H9 (cell line): ENCODE data around the gene RNF103. TPM values are rescaled to one million over a fixed set of nuclear protein-coding genes. Genes with fewer than 3 reads are reported as not detected.

Experiments
- DNase-seq: peaks from one replicate; pipeline ENCODE4 v3.0.0-alpha.2; 2017
- H2AFZ ChIP-seq: one replicate; pipeline ENCODE4 v1.6.1; 2013; ENCODE audit warnings: mild to moderate bottlenecking, low read length, control low read depth, moderate library complexity
- H2AK5ac ChIP-seq: 2 replicates; pipeline ENCODE4 v1.6.1; 2013; ENCODE audit warnings: low read length, control low read depth, mixed read lengths; ENCODE audit not compliant: insufficient read length
- H2BK120ac ChIP-seq: one replicate; pipeline ENCODE4 v1.6.1; 2013; ENCODE audit warnings: low read depth, mild to moderate bottlenecking, low read length, control low read depth, inconsistent platforms; ENCODE audit not compliant: poor library complexity, severe bottlenecking
- H2BK12ac ChIP-seq: 2 replicates; pipeline ENCODE4 v1.6.1; 2013; ENCODE audit warnings: low read length, control low read depth, mixed read lengths, low read depth; ENCODE audit not compliant: insufficient read length
- H2BK15ac ChIP-seq: 2 replicates; pipeline ENCODE4 v1.6.1; 2013; ENCODE audit warnings: low read depth, low read length, control low read depth
- H2BK20ac ChIP-seq: one replicate; pipeline ENCODE4 v1.6.1; 2013; ENCODE audit warnings: low read depth, mild to moderate bottlenecking, low read length, control low read depth, inconsistent platforms; ENCODE audit not compliant: poor library complexity, severe bottlenecking
- H2BK5ac ChIP-seq: 2 replicates; pipeline ENCODE4 v1.6.1; 2013; ENCODE audit warnings: low read length, control low read depth, mixed read lengths; ENCODE audit not compliant: insufficient read length
- H3K14ac ChIP-seq: 2 replicates; pipeline ENCODE4 v1.6.1; 2013; ENCODE audit warnings: low read length, control low read depth; ENCODE audit not compliant: insufficient read depth
- H3K18ac ChIP-seq: 2 replicates; pipeline ENCODE4 v1.6.1; 2013; ENCODE audit warnings: low read depth, mild to moderate bottlenecking, mixed read lengths, low read length, control low read depth; ENCODE audit not compliant: insufficient read length
- H3K23ac ChIP-seq: 2 replicates; pipeline ENCODE4 v1.6.1; 2013; ENCODE audit warnings: low read length, control low read depth, mixed read lengths, low read depth; ENCODE audit not compliant: insufficient read length
- H3K23me2 ChIP-seq: 2 replicates; pipeline ENCODE4 v1.6.1; 2013; ENCODE audit warnings: low read depth, mild to moderate bottlenecking, mixed read lengths, low read length, control low read depth; ENCODE audit not compliant: insufficient read length, poor library complexity, severe bottlenecking
- H3K27ac ChIP-seq: 2 replicates; pipeline ENCODE4 v1.5.1; 2013; ENCODE audit warnings: low read length, control low read depth, mixed read lengths, low read depth; ENCODE audit not compliant: insufficient read length
- H3K27me3 ChIP-seq: 2 replicates; pipeline ENCODE4 v1.6.1; 2013; ENCODE audit warnings: low read length, control low read depth, inconsistent platforms; ENCODE audit not compliant: insufficient read depth
- H3K4ac ChIP-seq: 2 replicates; pipeline ENCODE4 v1.6.1; 2013; ENCODE audit warnings: low read depth, mild to moderate bottlenecking, control low read depth, inconsistent platforms, low read length, moderate library complexity
- H3K4me1 ChIP-seq: 2 replicates; pipeline ENCODE4 v1.6.1; 2013; ENCODE audit warnings: low read length, control low read depth, inconsistent platforms; ENCODE audit not compliant: insufficient read depth
- H3K4me2 ChIP-seq: 2 replicates; pipeline ENCODE4 v1.6.1; 2013; ENCODE audit warnings: low read length, control low read depth, mixed read lengths; ENCODE audit not compliant: insufficient read length, insufficient read depth
- H3K56ac ChIP-seq: 2 replicates; pipeline ENCODE4 v1.6.1; 2013; ENCODE audit warnings: low read depth, mild to moderate bottlenecking, mixed read lengths, low read length, control low read depth; ENCODE audit not compliant: insufficient read length
- H3K79me1 ChIP-seq: 2 replicates; pipeline ENCODE4 v1.6.1; 2013; ENCODE audit warnings: low read depth, mild to moderate bottlenecking, moderate library complexity, low read length, control low read depth, inconsistent platforms; ENCODE audit not compliant: insufficient read depth, poor library complexity, severe bottlenecking
- H3K79me2 ChIP-seq: 2 replicates; pipeline ENCODE4 v1.6.1; 2013; ENCODE audit warnings: low read length, control low read depth, inconsistent platforms; ENCODE audit not compliant: insufficient read depth
- H3K9ac ChIP-seq: 2 replicates; pipeline ENCODE4 v1.6.1; 2013; ENCODE audit warnings: low read length, control low read depth, mixed read lengths; ENCODE audit not compliant: insufficient read length; ENCODE audit errors: extremely low read depth
- H3K9me3 ChIP-seq: one replicate; pipeline ENCODE4 v1.6.1; 2013; ENCODE audit warnings: low read depth, low read length, inconsistent platforms; ENCODE audit not compliant: control insufficient read depth
- H3T11ph ChIP-seq: one replicate; pipeline ENCODE4 v1.6.1; 2013; ENCODE audit warnings: mild to moderate bottlenecking, low read length, control low read depth, inconsistent platforms
- H4K20me1 ChIP-seq: one replicate; pipeline ENCODE4 v1.6.1; 2013; ENCODE audit not compliant: control insufficient read depth, insufficient read length, insufficient read depth
- H4K5ac ChIP-seq: 2 replicates; pipeline ENCODE4 v1.6.1; 2013; ENCODE audit warnings: low read depth, mild to moderate bottlenecking, mixed read lengths, low read length, control low read depth; ENCODE audit not compliant: insufficient read length
- H4K8ac ChIP-seq: replicated peaks from 2 replicates; pipeline ENCODE4 v1.6.1; 2013; ENCODE audit warnings: low read length, control low read depth, mixed read lengths, low read depth; ENCODE audit not compliant: insufficient read length
- H4K91ac ChIP-seq: 2 replicates; pipeline ENCODE4 v1.6.1; 2013; ENCODE audit warnings: low read depth, mild to moderate bottlenecking, moderate library complexity, mixed read lengths, low read length, control low read depth; ENCODE audit not compliant: insufficient read length
- H3K27ac Mint-ChIP-seq, 3 experiments: 2 replicates in 2 of 3; 3 replicates in 1 of 3; pipeline ENCODE4 v1.8.0; 2020 to 2021; ENCODE audit warnings: mixed read lengths in 3 of 3, mild to moderate bottlenecking in 1 of 3, moderate library complexity in 1 of 3
- H3K27me3 Mint-ChIP-seq: 2 replicates; pipeline ENCODE4 v1.8.0; 2021; ENCODE audit warnings: low read depth, mild to moderate bottlenecking, moderate library complexity, mixed read lengths
- H3K36me3 Mint-ChIP-seq, 3 experiments: 2 replicates in 2 of 3; 3 replicates in 1 of 3; pipeline ENCODE4 v1.8.0; 2020 to 2021; ENCODE audit warnings: low read depth in 3 of 3, mixed read lengths in 3 of 3; ENCODE audit not compliant: insufficient read depth in 1 of 3
- H3K4me1 Mint-ChIP-seq, 2 experiments: 2 replicates each; pipeline ENCODE4 v1.8.0; 2020; ENCODE audit warnings: mixed read lengths in 2 of 2
- H3K4me3 Mint-ChIP-seq, 2 experiments: 2 replicates in 1 of 2; 3 replicates in 1 of 2; pipeline ENCODE4 v1.8.0; 2020 to 2021; ENCODE audit warnings: mild to moderate bottlenecking in 2 of 2, mixed read lengths in 2 of 2, moderate library complexity in 1 of 2
- H3K9me3 Mint-ChIP-seq, 2 experiments: 2 replicates in 1 of 2; 3 replicates in 1 of 2; pipeline ENCODE4 v1.8.0; 2020; ENCODE audit warnings: mild to moderate bottlenecking in 2 of 2, mixed read lengths in 2 of 2, moderate library complexity in 1 of 2
- WGBS: extraction: QIAGEN DNeasy Blood & Tissue Kit; methylation state at CpG from one replicate; pipeline ENCODE4 v1.1.7; 2013; ENCODE audit warnings: missing lambda C conversion rate, low lambda C conversion rate, mixed read lengths; ENCODE audit not compliant: insufficient read length; ENCODE audit errors: extremely low coverage; 5-methylcytosine and 5-hydroxymethylcytosine counted together
- total RNA-seq: library from RNA; stranded (reverse); gene quantifications from 2 replicates; pipeline ENCODE4 v1.2.1, GENCODE V29; 2021
- TF ChIP-seq, protein P1 (sequence below): fragments of 200-600 bp; sonication (generic); conservative IDR thresholded peaks from 3 replicates; pipeline ENCODE4 v1.8.0; 2021; ENCODE audit warnings: antibody characterized with exemption, mild to moderate bottlenecking

Gene RNF103
- total RNA-seq, 1 experiment from 2014 or later = 7.1 TPM

GRCh38 chr2:86672027-86672545 lies 48.4 kb upstream of the RNF103 start:
- Mint-ChIP-seq H3K9me3 (peaks cover 13 to 15% of the 10 kb centered on the region in 2 experiments; a peak in 4 of 5 replicates), H3K27ac (no peak overlapping the region), H3K36me3 (peaks cover 0 to 4% (median 2%) of the 10 kb centered on the region in 3 experiments; a peak in 2 of 7 replicates), H3K4me1 (no peaks in the 10 kb centered on the region), H3K4me3 (no peak overlapping the region), H3K27me3 (peaks cover 4% of the 10 kb centered on the region)
- no peaks in the 10 kb centered on the region for H3K9me3 ChIP-seq
- H3K4me1 ChIP-seq = no peaks in the 10 kb centered on the region
- no peaks in the 10 kb centered on the region for H3K79me2 ChIP-seq
- no peaks in the 10 kb centered on the region for H3K23me2 ChIP-seq
- H2BK120ac ChIP-seq = no peak overlapping the region
- H4K8ac ChIP-seq = no peak overlapping the region
- H3K4me2 ChIP-seq = no peak overlapping the region
- no peaks in the 10 kb centered on the region for H3K27me3 ChIP-seq
- no peak overlapping the region for H2BK12ac ChIP-seq
- no peak overlapping the region for H3T11ph ChIP-seq
- no peak overlapping the region for H3K27ac ChIP-seq
- H4K20me1 ChIP-seq = no peaks in the 10 kb centered on the region
- no peak overlapping the region for H3K14ac ChIP-seq
- no peak overlapping the region for H3K56ac ChIP-seq
- H2AFZ ChIP-seq = no peak overlapping the region
- DNase-seq = no peak
- no peak overlapping the region for H4K5ac ChIP-seq
- H2BK20ac ChIP-seq = no peak overlapping the region
- TF ChIP-seq, protein P1, sequence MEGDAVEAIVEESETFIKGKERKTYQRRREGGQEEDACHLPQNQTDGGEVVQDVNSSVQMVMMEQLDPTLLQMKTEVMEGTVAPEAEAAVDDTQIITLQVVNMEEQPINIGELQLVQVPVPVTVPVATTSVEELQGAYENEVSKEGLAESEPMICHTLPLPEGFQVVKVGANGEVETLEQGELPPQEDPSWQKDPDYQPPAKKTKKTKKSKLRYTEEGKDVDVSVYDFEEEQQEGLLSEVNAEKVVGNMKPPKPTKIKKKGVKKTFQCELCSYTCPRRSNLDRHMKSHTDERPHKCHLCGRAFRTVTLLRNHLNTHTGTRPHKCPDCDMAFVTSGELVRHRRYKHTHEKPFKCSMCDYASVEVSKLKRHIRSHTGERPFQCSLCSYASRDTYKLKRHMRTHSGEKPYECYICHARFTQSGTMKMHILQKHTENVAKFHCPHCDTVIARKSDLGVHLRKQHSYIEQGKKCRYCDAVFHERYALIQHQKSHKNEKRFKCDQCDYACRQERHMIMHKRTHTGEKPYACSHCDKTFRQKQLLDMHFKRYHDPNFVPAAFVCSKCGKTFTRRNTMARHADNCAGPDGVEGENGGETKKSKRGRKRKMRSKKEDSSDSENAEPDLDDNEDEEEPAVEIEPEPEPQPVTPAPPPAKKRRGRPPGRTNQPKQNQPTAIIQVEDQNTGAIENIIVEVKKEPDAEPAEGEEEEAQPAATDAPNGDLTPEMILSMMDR = no peak
- H3K79me1 ChIP-seq = no peaks in the 10 kb centered on the region
- H3K23ac ChIP-seq = no peak overlapping the region
- H3K4ac ChIP-seq = no peak overlapping the region
- H3K9ac ChIP-seq = no peak overlapping the region
- H2BK15ac ChIP-seq = no peak overlapping the region
- H2BK5ac ChIP-seq = no peak overlapping the region
- no peak overlapping the region for H4K91ac ChIP-seq
- no peak overlapping the region for H2AK5ac ChIP-seq
- no peak overlapping the region for H3K18ac ChIP-seq
- no CpG with 5 or more reads among the region's 3 CpGs for WGBS
